Skin epidermis (tissue), 12 donors: Measurements from ENCODE around the gene CRB3.
"Not testable (repeated sequence)": the region's sequence is repeated elsewhere in the genome, so short reads cannot be mapped to it uniquely, and the experiment has no call there.

ENCODE experiments used
- H3K27ac ChIP-seq, 21 experiments: fragments of 200-600 bp; sonication (generic) in 11 of 21; one replicate each; pipeline ENCODE4 v1.5.0; 2020; ENCODE audit warnings: mild to moderate bottlenecking in 3 of 21, inconsistent platforms in 2 of 21, moderate library complexity in 2 of 21
- H3K4me3 ChIP-seq, 7 experiments: fragments of 200-600 bp; sonication (generic) in 2 of 7; one replicate each; pipeline ENCODE4 v1.5.0; 2020; ENCODE audit warnings: inconsistent platforms in 2 of 7, mild to moderate bottlenecking in 2 of 7, moderate library complexity in 1 of 7

Gene CRB3

GRCh38 chr19:6484230-6484629 is 20.2 kb downstream of the CRB3 start:
- H3K27ac ChIP-seq, result no peak overlapping the region
- H3K4me3 ChIP-seq, result no peak overlapping the region

DNA sequence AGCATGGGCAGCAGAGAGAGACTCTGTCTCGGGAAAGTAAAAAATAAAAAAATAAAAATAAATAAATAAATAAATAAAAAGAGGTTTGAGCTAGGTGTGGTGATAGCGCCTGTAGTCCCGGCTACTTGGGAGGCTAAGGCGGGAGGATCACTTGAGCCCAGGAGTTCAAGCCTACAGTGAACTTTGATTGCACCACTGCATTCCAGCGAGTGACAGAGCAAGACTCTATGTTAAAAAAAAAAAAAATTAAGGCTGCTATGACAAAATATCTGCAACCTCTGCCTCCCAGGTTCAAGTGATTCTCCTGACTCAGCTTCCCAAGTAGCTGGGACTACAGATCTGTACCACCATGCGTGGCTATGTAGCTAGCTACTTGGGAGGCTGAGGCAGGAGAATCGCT is 20.8 kb downstream of the CRB3 start:
- no peak overlapping the region for H3K27ac ChIP-seq
- no peak overlapping the region for H3K4me3 ChIP-seq

DNA sequence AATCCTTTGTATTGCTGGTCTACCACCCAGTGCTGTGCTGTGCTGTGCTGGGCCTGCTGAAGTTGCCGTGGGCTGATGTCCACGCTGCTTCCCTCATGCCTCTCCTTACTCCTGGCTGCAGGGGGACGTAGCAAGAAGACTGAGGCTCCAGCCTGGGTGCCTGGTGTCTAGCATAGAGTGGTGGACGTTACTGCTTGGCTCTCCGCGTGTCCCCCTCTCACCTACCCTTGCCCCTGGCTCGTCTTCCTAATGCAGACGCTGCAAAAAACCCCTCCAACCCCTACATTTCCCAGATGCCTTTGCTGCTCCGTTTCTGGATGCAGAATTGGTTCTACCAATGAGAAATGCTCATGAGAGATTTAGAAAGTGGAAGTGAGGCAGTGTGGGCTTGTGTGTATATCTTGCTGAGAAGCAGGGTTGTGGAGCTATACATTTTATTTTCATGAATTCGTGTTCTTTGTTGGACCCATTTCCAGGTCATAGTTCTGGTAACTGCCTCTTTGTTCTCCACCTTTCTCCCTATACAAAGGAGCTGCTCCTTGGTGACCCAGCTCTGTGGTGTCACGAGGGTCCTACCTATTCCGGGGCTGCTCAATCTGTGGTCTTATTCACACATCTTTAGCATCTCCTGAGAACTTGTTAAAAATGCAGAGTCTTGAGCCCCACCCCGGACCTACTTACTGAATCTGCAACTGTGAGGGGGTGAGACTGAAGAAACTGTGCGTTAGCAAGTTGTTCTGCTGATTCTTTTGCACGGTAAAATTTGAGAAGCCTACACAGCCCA is 25.4 kb downstream of the CRB3 start:
- Histone ChIP-seq H3K4me3 (no peak overlapping the region), H3K27ac (peak overlapping the region in 6 of 21 experiments; percentile 21 to 80 (median 40))

- Histone ChIP-seq H3K4me3 (no peak overlapping the region), H3K27ac (peak overlapping the region in 6 of 21 experiments; percentile 21 to 80 (median 40))
Observed at GRCh38 chr19:6490134-6490533, 26.1 kb downstream of the CRB3 start.

DNA sequence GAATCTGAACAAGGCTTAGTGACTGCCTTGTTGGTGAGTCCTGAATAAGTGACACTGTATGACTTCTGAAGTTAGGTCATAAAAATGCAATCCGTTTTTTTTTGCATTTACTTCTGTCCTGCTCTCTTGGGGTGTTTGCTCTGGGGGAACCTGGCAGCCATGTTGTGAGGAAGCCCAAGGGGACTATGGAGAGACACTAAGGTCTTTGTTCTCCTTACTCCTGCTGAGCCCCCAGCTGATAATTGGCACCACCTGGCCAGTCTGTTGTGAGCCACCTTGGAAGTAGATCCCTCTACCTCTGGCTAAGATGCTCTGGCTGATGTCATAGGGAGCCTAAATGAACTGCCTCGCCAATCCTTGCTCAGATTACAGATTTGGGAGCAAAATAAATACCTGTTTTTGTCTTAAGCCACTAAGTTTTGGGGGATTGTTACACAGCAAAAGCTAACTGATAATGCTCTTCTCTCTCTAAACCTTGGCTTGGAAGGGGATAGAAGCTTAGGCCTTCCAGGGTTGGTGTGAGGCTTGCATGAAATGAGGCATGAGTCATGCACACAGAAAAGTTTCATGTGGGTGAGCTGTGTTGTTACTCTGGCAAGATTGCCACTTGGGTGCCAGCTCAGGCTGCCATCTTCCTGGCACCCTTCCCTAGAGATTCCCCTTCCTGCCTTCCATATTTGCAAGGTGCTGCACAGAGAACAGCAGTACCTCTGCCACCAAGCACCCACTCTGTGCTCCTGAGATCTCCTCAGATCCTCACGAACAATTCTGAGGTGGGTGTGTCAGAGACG is 27.9 kb downstream of the CRB3 start:
- H3K4me3 ChIP-seq, result no peak overlapping the region
- no peak overlapping the region for H3K27ac ChIP-seq

DNA sequence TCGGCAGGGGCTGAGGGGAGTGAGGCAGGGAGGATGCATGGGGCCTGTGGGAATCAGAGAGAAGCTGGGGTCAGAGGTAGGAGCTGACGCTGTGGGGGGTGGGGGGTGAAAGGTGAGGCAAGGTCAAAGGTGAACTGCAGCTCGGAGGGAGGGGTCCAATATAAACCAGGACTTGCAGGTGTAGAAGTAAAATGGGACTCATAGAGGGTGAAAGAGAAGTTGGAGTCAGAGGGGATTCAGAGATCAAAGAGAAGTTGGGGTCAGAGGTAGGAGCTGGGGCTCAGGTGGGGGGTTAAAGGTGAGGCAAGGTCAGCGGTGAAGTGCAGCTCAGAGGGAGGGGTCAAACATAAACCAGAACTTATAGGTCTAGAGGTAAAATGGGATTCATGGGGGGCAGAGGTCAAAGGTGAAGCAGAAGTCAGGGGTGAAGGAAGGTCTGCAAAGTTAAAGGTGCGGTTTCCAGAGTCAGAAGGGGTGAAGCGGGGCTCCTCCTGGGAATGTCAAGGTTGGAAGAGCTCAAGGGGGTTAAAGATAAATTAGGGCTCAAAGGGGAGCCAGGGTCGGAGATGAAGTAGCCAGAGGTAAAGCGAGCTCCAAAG is 30.5 kb downstream of the CRB3 start:
- Histone ChIP-seq H3K4me3 (no peak overlapping the region), H3K27ac (no peak overlapping the region)

DNA sequence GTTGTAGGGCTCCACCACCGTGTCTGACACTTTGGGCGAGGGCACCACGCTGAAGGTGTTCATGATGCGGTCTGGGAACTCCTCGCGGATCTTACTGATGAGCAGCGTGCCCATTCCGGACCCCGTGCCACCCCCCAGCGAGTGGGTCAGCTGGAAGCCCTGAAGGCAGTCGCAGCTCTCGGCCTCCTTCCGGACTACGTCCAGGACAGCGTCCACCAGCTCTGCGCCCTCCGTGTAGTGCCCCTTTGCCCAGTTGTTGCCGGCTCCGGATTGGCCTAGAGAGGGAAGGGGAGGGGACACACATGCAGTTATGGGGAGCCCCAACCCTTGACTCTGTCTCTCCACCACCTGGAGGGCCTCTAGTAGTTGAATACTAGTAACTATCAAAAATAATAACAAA is 31.9 kb downstream of the CRB3 start:
- Histone ChIP-seq H3K27ac (no peak overlapping the region), H3K4me3 (no peak overlapping the region)

DNA sequence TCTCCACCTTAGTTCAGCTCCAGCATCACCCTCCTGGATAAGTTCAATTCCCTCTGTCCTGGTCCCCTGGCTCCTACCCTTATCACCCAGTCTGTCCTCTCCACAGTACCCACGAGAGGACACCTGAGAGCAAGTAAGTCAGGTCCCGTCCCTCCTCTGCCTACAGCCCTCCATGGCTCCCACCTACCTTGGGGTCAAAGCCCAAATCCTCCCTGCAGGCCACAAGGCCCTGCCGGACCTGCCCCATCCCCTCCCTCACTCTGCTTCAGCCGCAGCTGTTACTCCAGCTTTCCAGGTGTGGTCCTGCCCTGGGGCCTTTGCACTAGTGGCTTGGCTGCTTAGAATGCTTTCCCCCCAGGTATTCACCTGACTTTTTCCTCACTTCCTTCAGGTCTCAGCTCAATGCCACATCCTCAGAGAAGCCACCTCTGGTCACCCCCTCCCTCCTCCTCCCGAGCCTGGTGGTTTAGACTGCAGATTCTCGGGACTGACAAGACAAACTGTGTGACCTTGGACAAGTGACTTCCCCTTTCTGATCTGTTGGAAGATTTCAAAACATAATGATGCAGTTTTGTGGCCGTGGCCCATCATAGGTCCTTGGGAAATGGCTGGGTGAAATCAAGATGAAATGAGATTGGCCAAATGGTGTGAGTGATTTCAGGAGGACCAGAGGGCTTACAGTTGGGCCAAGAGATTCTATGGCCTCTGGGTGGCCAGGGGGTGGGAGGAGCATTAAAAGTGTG is 34.4 kb downstream of the CRB3 start:
- H3K27ac ChIP-seq, result peak overlapping the region in 1 of 21 experiments; percentile 13
- no peak overlapping the region for H3K4me3 ChIP-seq

DNA sequence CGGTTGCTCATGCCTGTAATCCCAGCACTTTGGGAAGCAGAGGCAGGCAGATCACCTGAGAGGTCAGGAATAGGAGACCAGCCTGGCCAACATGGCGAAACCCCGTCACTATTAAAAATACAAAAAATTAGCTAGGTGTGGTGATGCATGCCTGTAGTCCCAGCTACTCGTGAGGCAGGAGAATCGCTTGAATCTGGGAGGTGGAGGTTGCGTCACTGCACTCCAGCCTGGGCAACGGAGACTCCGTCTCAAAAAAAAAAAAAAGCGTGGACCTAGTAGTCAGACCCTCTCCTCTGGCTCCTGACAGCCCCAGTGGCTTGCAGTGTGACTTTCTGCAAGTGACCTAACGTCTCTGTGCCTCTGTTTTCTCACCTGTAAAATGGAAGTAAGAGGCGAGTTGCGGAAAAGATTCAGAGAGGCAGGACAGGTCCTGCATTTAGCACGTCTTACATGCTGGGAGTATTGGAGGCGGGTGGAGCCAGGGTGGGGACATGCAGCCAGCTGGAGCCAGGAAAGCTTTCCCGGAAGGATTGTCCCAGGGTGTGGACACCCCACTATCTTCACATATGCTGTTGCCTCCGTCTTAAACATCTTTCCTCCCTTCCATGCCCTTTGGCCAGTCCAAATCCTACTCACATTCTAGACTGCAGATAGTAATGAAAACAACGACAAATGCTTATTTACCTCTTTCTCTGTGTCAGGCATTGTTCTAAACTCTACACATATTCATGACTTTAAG is 35.1 kb downstream of the CRB3 start:
- H3K27ac ChIP-seq, result peak overlapping the region in 1 of 21 experiments; percentile 13
- no peak overlapping the region for H3K4me3 ChIP-seq

DNA sequence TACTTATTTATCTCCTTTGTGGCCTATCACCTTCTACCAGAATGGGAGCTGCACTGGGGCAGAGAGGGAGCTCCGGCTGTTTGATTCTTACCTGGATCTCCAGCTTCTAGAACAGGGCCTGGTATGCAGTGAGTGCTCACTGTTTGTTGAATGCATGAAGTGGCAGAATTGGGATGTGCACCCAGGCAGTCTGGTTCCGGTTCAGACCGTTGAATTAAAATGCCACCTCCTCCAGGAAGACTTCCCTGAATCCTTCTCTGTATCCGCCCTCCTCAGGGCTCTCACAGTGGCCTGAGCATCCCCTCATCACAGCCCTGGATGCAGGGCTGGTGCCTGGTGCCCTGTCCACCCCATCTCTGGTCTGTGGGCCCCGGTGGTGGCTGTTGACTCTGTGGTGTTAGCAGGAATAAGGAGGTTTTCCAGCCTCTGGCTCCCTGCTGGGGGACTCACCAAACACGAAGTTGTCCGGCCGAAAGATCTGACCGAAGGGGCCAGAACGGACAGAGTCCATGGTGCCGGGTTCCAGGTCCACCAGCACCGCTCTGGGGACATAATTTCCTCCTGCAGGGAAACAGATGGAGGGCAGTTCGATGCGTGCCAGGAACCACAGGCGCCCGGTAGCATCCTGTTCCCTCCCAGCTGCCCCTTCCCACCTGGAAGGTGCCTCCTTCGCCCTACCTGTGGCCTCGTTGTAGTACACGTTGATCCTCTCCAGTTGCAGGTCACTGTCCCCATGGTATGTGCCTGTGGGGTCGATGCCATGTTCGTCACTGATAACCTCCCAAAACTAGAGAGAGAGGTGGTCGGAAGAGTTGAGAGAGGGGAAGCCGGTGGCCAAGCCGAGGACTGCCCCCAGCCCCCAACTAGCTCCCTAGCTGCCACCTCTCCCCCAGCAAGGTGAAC is 37.0 kb downstream of the CRB3 start:
- Histone ChIP-seq H3K27ac (no peak overlapping the region), H3K4me3 (peak overlapping the region in 3 of 7 experiments; percentile 9 to 36 (median 13))

DNA sequence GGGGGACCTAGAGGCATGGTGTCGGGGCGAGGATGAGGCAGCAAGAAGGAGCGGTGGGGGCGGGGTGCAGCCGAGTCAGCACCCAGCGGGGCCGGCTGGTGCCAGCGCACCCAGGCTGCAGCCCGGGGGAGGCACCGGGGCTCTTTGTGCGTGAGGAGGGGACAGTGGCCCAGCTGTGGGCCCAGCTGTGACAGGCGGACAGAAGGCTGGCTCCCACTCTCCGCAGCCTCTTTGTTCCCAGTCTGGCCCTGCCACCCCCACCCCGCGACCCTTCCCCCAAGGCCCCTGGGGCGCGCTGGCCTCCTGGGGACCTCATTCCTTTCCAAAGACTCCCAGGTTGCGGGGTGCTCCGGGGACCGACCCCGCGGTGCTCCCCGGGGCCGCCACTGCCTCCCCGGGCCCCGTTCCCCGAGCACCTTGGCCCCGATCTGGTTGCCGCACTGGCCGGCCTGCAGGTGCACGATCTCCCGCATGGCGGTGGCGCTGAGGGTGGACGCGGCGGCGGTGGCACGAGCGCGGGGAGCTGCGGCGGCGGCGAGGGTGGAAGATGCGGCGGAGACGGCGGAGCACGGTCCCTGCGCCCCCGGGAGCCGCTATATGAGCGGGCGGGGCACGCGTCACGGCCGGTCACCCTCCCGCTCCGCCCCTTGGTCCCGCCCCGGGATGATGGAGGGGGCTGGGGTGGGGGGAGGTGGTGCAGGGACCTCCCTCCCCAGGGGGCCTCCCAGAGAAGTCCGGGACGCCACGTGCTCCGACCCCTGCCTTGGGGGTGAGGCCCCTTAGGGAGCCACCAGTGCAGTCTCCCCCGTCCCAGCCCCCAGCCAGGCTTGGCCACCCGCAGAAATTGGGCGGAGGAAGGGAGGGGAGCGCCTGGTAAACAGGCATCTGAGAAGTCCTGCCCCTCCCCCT is 37.9 kb downstream of the CRB3 start, which contains the start of gene TUBB4A:
Gene TUBB4A, minus strand, starts transcription at position 570 of the 909 bp plus-strand sequence. Its CDS starts 97 bp downstream, at position 473.
- Histone ChIP-seq H3K27ac (peak within 1 kb of the TSS in 1 of 21 experiments; percentile 62), H3K4me3 (peak within 1 kb of the TSS in 6 of 7 experiments; percentile 9 to 36 (median 24))

DNA sequence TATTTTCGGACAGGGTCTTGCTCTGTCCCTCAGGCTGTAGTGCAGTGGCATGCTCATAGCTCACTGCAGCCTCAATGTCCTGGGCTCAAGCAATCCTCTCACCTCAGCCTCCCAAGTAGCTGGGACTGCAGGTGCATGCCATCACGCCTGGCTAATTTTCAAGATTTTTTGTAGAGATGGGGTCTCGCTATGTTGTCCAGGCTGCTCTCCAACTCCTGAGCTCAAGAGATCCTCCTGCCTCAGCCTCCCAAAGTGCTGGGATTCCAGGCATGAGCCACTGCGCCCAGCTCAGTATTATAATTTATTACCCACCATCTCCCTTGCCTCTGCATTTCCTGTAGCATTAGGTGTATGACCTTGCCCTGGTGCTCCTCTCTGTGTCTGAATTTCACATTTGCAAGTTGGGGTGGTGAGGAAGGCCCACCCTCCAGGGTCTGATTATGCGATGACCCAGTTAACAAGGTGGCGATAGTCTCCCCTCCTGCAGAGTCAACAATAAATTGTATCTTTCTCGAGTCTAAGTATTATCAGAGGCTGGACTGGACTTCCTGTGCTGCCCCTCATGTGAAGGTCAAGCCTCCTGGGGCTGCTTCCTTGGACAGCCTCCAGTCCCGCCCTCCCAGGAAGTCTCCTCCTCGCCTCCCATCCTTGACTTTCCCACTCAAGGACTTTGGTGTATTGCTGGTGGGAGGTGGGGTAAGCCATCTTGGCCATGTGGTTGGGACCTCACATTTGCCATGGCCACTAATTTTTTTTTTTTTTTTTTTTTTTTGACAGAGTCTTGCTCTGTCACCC is 39.5 kb downstream of the CRB3 start:
- Histone ChIP-seq H3K27ac (no peak overlapping the region), H3K4me3 (no peak overlapping the region)

DNA sequence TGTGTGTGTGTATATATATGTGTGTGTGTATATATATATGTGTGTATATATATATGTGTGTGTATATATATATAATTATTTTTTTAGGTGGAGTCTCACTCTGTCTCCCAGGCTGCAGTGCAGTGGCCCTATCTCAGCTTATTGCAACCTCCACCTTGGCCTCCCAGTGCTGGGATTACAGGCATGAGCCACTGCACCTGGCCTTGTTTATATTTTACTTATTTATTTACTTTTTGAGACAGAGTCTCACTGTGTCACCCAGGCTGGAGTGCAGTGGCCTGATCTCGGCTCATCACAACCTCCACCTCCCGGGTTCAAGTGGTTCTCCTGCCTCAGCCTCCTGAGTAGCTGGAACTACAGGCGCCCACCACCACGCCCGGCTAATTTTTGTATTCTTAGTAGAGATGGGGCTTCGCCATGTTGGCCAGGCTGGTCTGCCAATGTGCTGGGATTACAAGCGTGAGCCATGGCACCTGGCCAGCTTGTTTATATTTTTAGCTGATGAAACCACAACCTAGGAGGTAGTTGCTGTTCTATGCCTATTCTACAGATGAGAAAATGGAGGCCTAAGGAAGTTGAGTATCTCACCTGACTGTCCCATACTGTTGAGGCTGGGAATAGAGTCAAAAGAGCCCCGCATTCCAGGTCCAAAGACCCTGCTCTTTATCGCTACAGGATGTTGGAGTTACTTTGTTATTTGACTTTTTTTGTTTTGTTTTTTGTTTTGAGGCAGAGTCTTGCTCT is 44.1 kb downstream of the CRB3 start:
- not testable (repeated sequence) for H3K4me3 ChIP-seq, H3K27ac ChIP-seq

DNA sequence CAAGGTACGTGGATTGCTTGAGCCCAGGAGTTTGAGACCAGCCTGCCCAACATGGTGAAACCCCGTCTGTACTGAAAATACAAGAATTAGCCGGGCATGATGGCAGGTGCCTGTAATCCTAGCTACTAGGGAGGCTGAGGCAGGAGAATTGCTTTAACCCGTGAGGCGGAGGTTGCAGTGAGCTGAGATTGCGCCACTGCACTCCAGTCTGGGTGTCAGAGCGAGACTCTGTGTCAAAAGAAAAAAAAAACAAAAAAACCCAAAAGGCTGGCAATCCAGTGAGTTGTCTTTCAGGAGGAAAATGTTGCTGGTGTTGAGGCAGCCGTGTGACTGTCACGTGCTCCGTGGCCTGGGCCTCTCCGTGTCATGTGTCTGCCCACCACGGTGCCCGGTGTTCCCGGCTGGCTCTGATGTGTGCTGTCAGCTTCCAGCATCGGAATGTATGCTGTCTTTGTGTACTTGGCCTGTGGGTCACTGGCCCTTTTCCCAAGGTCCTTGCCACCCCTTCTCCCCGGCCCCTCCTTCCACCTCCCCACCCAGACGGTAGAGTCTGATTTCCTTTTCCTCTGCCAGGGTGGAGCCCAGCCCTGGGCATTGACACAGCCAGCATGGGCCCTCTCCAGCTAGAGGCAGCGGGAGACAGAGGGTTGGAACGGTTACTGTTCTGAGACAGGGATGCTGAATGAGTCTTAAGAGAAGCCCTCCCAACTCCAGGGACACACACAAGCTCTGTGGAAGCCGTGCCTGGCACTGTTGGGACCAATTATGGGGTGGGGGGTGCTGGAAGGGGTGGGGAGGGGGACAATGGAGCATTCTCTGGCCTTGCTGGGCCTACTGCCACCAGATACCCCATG is 45.3 kb downstream of the CRB3 start:
- no peak overlapping the region for H3K4me3 ChIP-seq
- H3K27ac ChIP-seq, result peak overlapping the region in 3 of 21 experiments; percentile 24 to 41 (median 38)

GRCh38 chr19:6510618-6511017 is 46.5 kb downstream of the CRB3 start:
- Histone ChIP-seq H3K27ac (no peak overlapping the region), H3K4me3 (no peak overlapping the region)
